Measurements from ENCODE around the gene PRR3.

Gene PRR3

GRCh38 chr6:30603961-30604360 lies 46.9 kb downstream of the PRR3 start:
- TF ChIP-seq ISL1 (CRISPR knock-in tag; IDR thresholded peaks at IDR 0.05), result no peak
- TF ChIP-seq GLIS3 (CRISPR knock-in tag; IDR thresholded peaks at IDR 0.05), result no peak
- TF ChIP-seq ZNF70 (CRISPR knock-in tag; IDR thresholded peaks at IDR 0.05), result no peak
- no peak for TF ChIP-seq ARNTL (CRISPR knock-in tag; IDR thresholded peaks at IDR 0.05; ENCODE audit: borderline replicate concordance, low read depth)
- TF ChIP-seq RARB (CRISPR knock-in tag; IDR thresholded peaks at IDR 0.05), result no peak
- no peak for TF ChIP-seq PPARA (CRISPR knock-in tag; IDR thresholded peaks at IDR 0.05; ENCODE audit: borderline replicate concordance)
- no peak for TF ChIP-seq CSDC2 (CRISPR knock-in tag; IDR thresholded peaks at IDR 0.05)
- no peak for TF ChIP-seq CSRNP3 (CRISPR knock-in tag; IDR thresholded peaks at IDR 0.05)
- TF ChIP-seq BACH2 (CRISPR knock-in tag; IDR thresholded peaks at IDR 0.05; ENCODE audit: borderline replicate concordance), result no peak
- no peak for TF ChIP-seq TOX (CRISPR knock-in tag; IDR thresholded peaks at IDR 0.05; ENCODE audit: borderline replicate concordance)
- TF ChIP-seq ZFP3 (CRISPR knock-in tag; IDR thresholded peaks at IDR 0.05), result no peak
- no peak for TF ChIP-seq SNAI2 (CRISPR knock-in tag; IDR thresholded peaks at IDR 0.05)
- no peak for TF ChIP-seq TCF4 (CRISPR knock-in tag; IDR thresholded peaks at IDR 0.05; ENCODE audit: borderline replicate concordance)
- TF ChIP-seq ZC3H10 (CRISPR knock-in tag; IDR thresholded peaks at IDR 0.05), result no peak
- TF ChIP-seq OSR1 (CRISPR knock-in tag; IDR thresholded peaks at IDR 0.05), result no peak
- no peak for TF ChIP-seq POU6F1 (CRISPR knock-in tag; IDR thresholded peaks at IDR 0.05; ENCODE audit: borderline replicate concordance, low read depth)
- TF ChIP-seq PATZ1 (CRISPR knock-in tag; IDR thresholded peaks at IDR 0.05; ENCODE audit: borderline replicate concordance), result no peak
- no peak for TF ChIP-seq ZFP30 (CRISPR knock-in tag; IDR thresholded peaks at IDR 0.05)
- TF ChIP-seq CREB5 (CRISPR knock-in tag; IDR thresholded peaks at IDR 0.05; ENCODE audit: low read depth), result no peak
- ATAC-seq, result no peak

GRCh38 chr6:30610065-30610464 lies 53.0 kb downstream of the PRR3 start:
- no peak for TF ChIP-seq TOX (CRISPR knock-in tag; IDR thresholded peaks at IDR 0.05; ENCODE audit: borderline replicate concordance)
- TF ChIP-seq CSDC2 (CRISPR knock-in tag; IDR thresholded peaks at IDR 0.05), result no peak
- TF ChIP-seq ZNF8 (CRISPR knock-in tag; IDR thresholded peaks at IDR 0.05), result no peak
- no peak for TF ChIP-seq GLIS3 (CRISPR knock-in tag; IDR thresholded peaks at IDR 0.05)
- no peak for TF ChIP-seq POU6F1 (CRISPR knock-in tag; IDR thresholded peaks at IDR 0.05; ENCODE audit: borderline replicate concordance, low read depth)
- no peak for TF ChIP-seq TSHZ2 (CRISPR knock-in tag; IDR thresholded peaks at IDR 0.05)
- TF ChIP-seq SNAI2 (CRISPR knock-in tag; IDR thresholded peaks at IDR 0.05), result no peak
- TF ChIP-seq ZFP3 (CRISPR knock-in tag; IDR thresholded peaks at IDR 0.05), result no peak
- TF ChIP-seq PPARA (CRISPR knock-in tag; IDR thresholded peaks at IDR 0.05; ENCODE audit: borderline replicate concordance), result no peak
- no peak for TF ChIP-seq BACH2 (CRISPR knock-in tag; IDR thresholded peaks at IDR 0.05; ENCODE audit: borderline replicate concordance)
- no peak for TF ChIP-seq OSR1 (CRISPR knock-in tag; IDR thresholded peaks at IDR 0.05)
- no peak for ATAC-seq
